ENCODE results near the gene KIF3C. TPM values are rescaled to one million over a fixed set of nuclear protein-coding genes. Genes with fewer than 3 reads are reported as not detected.
A peak's percentile ranks its signal among the peaks of the same experiment; 100 is the strongest.

Gene KIF3C
- total and polyA plus RNA-seq, 2 of the 8 experiments (the other 6 are each of a cell fraction or from before 2014, with no cell fraction given), result 13.4 to 58.1 TPM

DNA sequence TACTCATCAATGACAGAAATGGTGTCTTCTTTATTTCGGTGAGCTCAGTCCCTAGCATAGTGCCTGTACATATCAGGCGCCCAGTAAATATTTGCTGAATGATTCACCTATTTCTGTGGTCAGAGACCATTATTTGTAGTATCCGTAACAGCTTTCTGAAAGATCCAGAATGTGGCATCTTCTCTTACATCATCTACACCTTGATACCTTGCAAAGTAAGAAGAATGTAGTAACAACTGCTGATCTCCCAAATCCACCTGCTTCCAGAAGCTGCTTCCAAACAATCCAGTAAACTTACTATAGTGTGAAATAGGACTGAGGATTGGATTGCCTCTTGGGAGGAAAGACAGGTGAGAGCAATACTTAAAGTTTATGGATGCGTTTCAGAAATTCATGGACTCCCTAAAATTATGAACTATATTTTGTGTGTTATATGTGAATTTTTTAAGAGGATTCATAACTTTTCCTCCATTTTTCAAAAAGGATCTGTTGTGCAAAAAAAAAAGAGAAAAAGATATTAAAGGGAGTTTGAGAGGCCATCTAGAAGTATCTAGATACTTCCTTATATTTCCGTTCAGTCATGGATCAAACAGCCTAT, 103.1 kb downstream of the KIF3C start:
- no peak overlapping the region for H2BK15ac ChIP-seq (ENCODE audit: low read length)
- no peak for TF ChIP-seq SP2 (IDR thresholded peaks at IDR 0.05; ENCODE audit: low read length)
- no peak overlapping the region for H3K27ac ChIP-seq (ENCODE audit: low read depth, low read length)
- no peak overlapping the region for H4K5ac ChIP-seq (ENCODE audit: insufficient read length, low read depth, low read length)
- H3K56ac ChIP-seq (replicated peaks; ENCODE audit: insufficient read length, low read depth, low read length), result no peak overlapping the region
- peaks cover 0 to 5% (median 4%) of the 10 kb centered on the region in 4 experiments; a peak in 4 of 7 replicates for H3K4me1 ChIP-seq (replicated peaks in 1 of 4; ENCODE audit: control insufficient read depth in 3 of 4, insufficient read depth in 4 of 4, low read length in 3 of 4)
- no peaks in the 10 kb centered on the region for H3K36me3 ChIP-seq (ENCODE audit: control insufficient read depth in 2 of 4, insufficient read depth in 4 of 4, low read length in 3 of 4)
- H3K79me1 ChIP-seq (ENCODE audit: low read depth, low read length), result no peaks in the 10 kb centered on the region
- CTCF ChIA-PET (ENCODE audit: partially characterized antibody), result interaction anchor here (0.6 to 1.4 kb wide), 10 partner anchors 12 to 83 kb away, joined by 3 to 8 read pairs (median 4); no protein-coding TSS in a partner anchor
- 0 out of 2 replicates have a peak overlapping the region, but pooled peaks have one; percentile 6 for H2AFZ ChIP-seq (ENCODE audit: low read length)
- H2BK12ac ChIP-seq (ENCODE audit: low read depth, low read length), result 0 out of 2 replicates have a peak overlapping the region, but pooled peaks have one; percentile 21
- H2BK5ac ChIP-seq (ENCODE audit: low read depth, low read length), result 0 out of 2 replicates have a peak overlapping the region, but pooled peaks have one; percentile 66
- peak overlapping the region; percentile 64 to 77 for H3K4me2 ChIP-seq (ENCODE audit: insufficient read depth in 1 of 2, low read depth in 2 of 2, low read length in 2 of 2)
- WGBS, 2 experiments (ENCODE audit: extremely low coverage in 1 of 2, insufficient coverage in 1 of 2, insufficient read length in 1 of 2, insufficient replicate concordance in 2 of 2, low coverage in 1 of 2, low lambda C conversion rate in 2 of 2, missing lambda C conversion rate in 1 of 2), result 87% methylated on average over 5 of the region's 5 CpGs; no CpG with 5 or more reads in 1 of the 2 experiments
- no peak overlapping the region for H3K14ac ChIP-seq (ENCODE audit: insufficient read length)
- no peaks in the 10 kb centered on the region for H3K9me3 ChIP-seq (ENCODE audit: insufficient read depth in 2 of 2, low read depth in 1 of 2, low read length in 1 of 2)
- H3K23ac ChIP-seq (ENCODE audit: insufficient read length), result no peak overlapping the region
- H3K4ac ChIP-seq (replicated peaks; ENCODE audit: insufficient read length, low read depth, low read length), result no peak overlapping the region
- no peak overlapping the region for H4K8ac ChIP-seq (ENCODE audit: extremely low read depth, insufficient read depth, low read length)
- POLR2A ChIA-PET (ENCODE audit: partially characterized antibody), result interaction anchor here (0.5 to 1.7 kb wide), 8 partner anchors 13 to 212 kb away, joined by 3 to 14 read pairs (median 4); partner anchors contain the start of genes KIF3C and RAB10
- H2AK5ac ChIP-seq (ENCODE audit: low read depth, low read length), result no peak overlapping the region
- H2BK120ac ChIP-seq (replicated peaks; ENCODE audit: low read depth, low read length), result no peak overlapping the region
- peak overlapping the region in 1 of 4 experiments; percentile 49; a peak in 1 of 7 replicates for H3K9ac ChIP-seq (replicated peaks in 1 of 4; ENCODE audit: extremely low read depth in 1 of 4, low read depth in 3 of 4, low read length in 3 of 4)
- peak overlapping the region; percentile 69 for H4K91ac ChIP-seq (replicated peaks; ENCODE audit: insufficient read length, low read length)
- no peaks in the 10 kb centered on the region for H3K27me3 ChIP-seq (replicated peaks in 1 of 4; ENCODE audit: control insufficient read depth in 3 of 4, extremely low read depth in 1 of 4, insufficient read depth in 3 of 4, low read length in 3 of 4)
- DNase-seq (ENCODE audit: low read depth in 1 of 2, low spot score in 2 of 2) (no peak), FAIRE-seq (no peak)
- H2BK20ac ChIP-seq (ENCODE audit: low read length), result no peak overlapping the region
- no peaks in the 10 kb centered on the region for H4K20me1 ChIP-seq (replicated peaks in 1 of 2; ENCODE audit: control insufficient read depth in 1 of 2, insufficient read depth in 2 of 2, low read length in 2 of 2)
- H3K79me2 ChIP-seq (ENCODE audit: control insufficient read depth in 1 of 2, insufficient read depth in 2 of 2, low read length in 2 of 2), result peaks cover 3 to 38% of the 10 kb centered on the region in 2 experiments
- H3K23me2 ChIP-seq (ENCODE audit: low read depth, low read length), result peaks cover 4% of the 10 kb centered on the region; the same call in 1 of the 2 replicates
- peak overlapping the region; percentile 29 to 93 (median 48); a peak in 5 of 8 replicates for H3K4me3 ChIP-seq (ENCODE audit: extremely low read depth in 1 of 4, insufficient read depth in 2 of 4, low read depth in 3 of 4, low read length in 4 of 4)
- peak overlapping the region; percentile 87; the same call in 1 of the 2 replicates for H3K18ac ChIP-seq (ENCODE audit: extremely low read depth, low read length)

Measured in H1 (cell line).